Endothelial cell of umbilical vein (primary cell): ENCODE measurements around the gene DYRK1A. TPM values are rescaled to one million over a fixed set of nuclear protein-coding genes. Genes with fewer than 3 reads are reported as not detected.

ENCODE experiments used
- BruUV-seq: library from RNA; stranded (reverse); fragments of 400-500 nt; replicated peaks from 2 replicates; lab custom pipeline; 2021; lab: Mats Ljungman, UMichigan
- CTCF ChIA-PET: fragments of 300-600, 350-600 bp; sonication (Branson Sonifier 250); formaldehyde crosslinking; loops from one replicate; lab custom pipeline; 2021; ENCODE audit warnings: antibody characterized with exemption, inconsistent platforms; lab: Charles Lee
- POLR2A ChIA-PET: fragments of 300-600, 350-600 bp; sonication (Branson Sonifier 250); formaldehyde crosslinking; loops from one replicate; lab custom pipeline; 2021; ENCODE audit warnings: antibody characterized with exemption, inconsistent platforms; lab: Charles Lee
- DNase-seq: peaks from one replicate; pipeline ENCODE4 v3.0.0-alpha.2; 2011; ENCODE audit warnings: low read depth, low spot score
- FAIRE-seq: peaks from 2 replicates; lab custom pipeline; 2011; peaks lifted over from hg19 to GRCh38; lab: Jason Lieb, UNC
- H2AFZ ChIP-seq: 2 replicates; pipeline ENCODE4 v1.6.0; 2012; ENCODE audit warnings: low read depth, low read length, control low read depth, inconsistent platforms
- H3K27ac ChIP-seq: 2 replicates; pipeline ENCODE4 v1.5.1; 2011; ENCODE audit warnings: low read depth, mild to moderate bottlenecking, control low read depth, low read length, moderate library complexity; ENCODE audit not compliant: insufficient read depth
- H3K27me3 ChIP-seq, 2 experiments: 2 replicates each; pipeline versions ENCODE4 v1.6.0 to v1.6.1; 2011; ENCODE audit warnings: low read length in 2 of 2, mixed read lengths in 1 of 2; ENCODE audit not compliant: control insufficient read depth in 2 of 2, insufficient read depth in 2 of 2
- H3K36me3 ChIP-seq, 2 experiments: 2 replicates in 1 of 2; 3 replicates in 1 of 2; pipeline ENCODE4 v1.5.1; 2011; ENCODE audit warnings: low read length in 2 of 2, mild to moderate bottlenecking in 1 of 2, moderate library complexity in 1 of 2; ENCODE audit not compliant: control insufficient read depth in 2 of 2, insufficient read depth in 2 of 2; ENCODE audit errors: extremely low read depth in 1 of 2
- H3K4me1 ChIP-seq: 3 replicates; pipeline ENCODE4 v1.5.1; 2011; ENCODE audit warnings: mild to moderate bottlenecking, low read length; ENCODE audit not compliant: control insufficient read depth, insufficient read depth; ENCODE audit errors: extremely low read depth
- H3K4me2 ChIP-seq: 2 replicates; pipeline ENCODE4 v1.6.1; 2011; ENCODE audit warnings: low read length, control low read depth, mixed read lengths; ENCODE audit not compliant: insufficient read depth
- H3K4me3 ChIP-seq, 3 experiments: fragments of 200-600 bp in 1 of 3; sonication (generic), shearing (Covaris generic) in 1 of 3; replicated peaks in 1 of 3; 2 replicates each; pipeline ENCODE4 v1.5.1; 2011 to 2016; ENCODE audit warnings: control low read depth in 3 of 3, low read length in 3 of 3, mild to moderate bottlenecking in 2 of 3, inconsistent platforms in 1 of 3, low read depth in 1 of 3, moderate library complexity in 1 of 3; ENCODE audit not compliant: insufficient read depth in 1 of 3
- H3K79me2 ChIP-seq: 2 replicates; pipeline ENCODE4 v1.6.0; 2012; ENCODE audit warnings: low read length, inconsistent platforms; ENCODE audit not compliant: control insufficient read depth, insufficient read depth
- H3K9ac ChIP-seq: replicated peaks from 2 replicates; pipeline ENCODE3; 2011; ENCODE audit warnings: low read length, control low read depth; ENCODE audit not compliant: insufficient read depth; ENCODE audit errors: extremely low read depth
- H3K9me1 ChIP-seq: replicated peaks from 3 replicates; pipeline ENCODE4 v1.6.0; 2011; ENCODE audit warnings: mild to moderate bottlenecking, low read length; ENCODE audit not compliant: control insufficient read depth, insufficient read depth; ENCODE audit errors: extremely low read depth
- H3K9me3 ChIP-seq: replicated peaks from 2 replicates; pipeline ENCODE4 v1.5.1; 2012; ENCODE audit warnings: low read length, inconsistent platforms; ENCODE audit not compliant: control insufficient read depth, insufficient read depth
- H4K20me1 ChIP-seq: replicated peaks from 2 replicates; pipeline ENCODE3; 2011; ENCODE audit warnings: mild to moderate bottlenecking, low read length; ENCODE audit not compliant: control insufficient read depth, insufficient read depth; ENCODE audit errors: extremely low read depth
- EZH2 ChIP-seq: IDR thresholded peaks from 2 replicates; pipeline ENCODE4 v1.6.1; 2012; ENCODE audit warnings: borderline replicate concordance, low read depth, mild to moderate bottlenecking, moderate library complexity, low read length, inconsistent platforms; ENCODE audit not compliant: severe bottlenecking
- FOS ChIP-seq: IDR thresholded peaks from 2 replicates; pipeline ENCODE4 v1.6.1; 2011; ENCODE audit warnings: mild to moderate bottlenecking, low read length, moderate library complexity, borderline replicate concordance; ENCODE audit not compliant: insufficient read depth
- GATA2 ChIP-seq: IDR thresholded peaks from 2 replicates; pipeline ENCODE4 v1.7.0; 2011; ENCODE audit warnings: low read depth, mild to moderate bottlenecking, moderate library complexity, mixed read lengths, low read length; ENCODE audit not compliant: insufficient read length, insufficient read depth
- JUN ChIP-seq: IDR thresholded peaks from 2 replicates; pipeline ENCODE4 v1.6.1; 2011; ENCODE audit warnings: borderline replicate concordance, low read depth; ENCODE audit not compliant: insufficient read length, insufficient read depth
- MYC ChIP-seq: IDR thresholded peaks from one replicate; pipeline ENCODE4 v1.6.1; 2011; ENCODE audit warnings: mild to moderate bottlenecking, low read depth, low read length
- POLR2A ChIP-seq: IDR thresholded peaks from 2 replicates; pipeline ENCODE4 v1.6.1; 2012; ENCODE audit warnings: low read depth, mild to moderate bottlenecking, control low read depth, low read length
- POLR2AphosphoS5 ChIP-seq: IDR thresholded peaks from 2 replicates; pipeline ENCODE4 v1.6.1; 2012; ENCODE audit warnings: low read depth, mild to moderate bottlenecking, control low read depth, low read length, moderate library complexity; ENCODE audit not compliant: insufficient read depth
- dilution Hi-C: fragments of 300-500 bp; cut with MboI; formaldehyde crosslinking; loops from one replicate; pipeline ENCODE4 v1.15.0; 2019; ENCODE audit warnings: low sequenced_read_pairs; ENCODE audit not compliant: extremely low pct_ligation_motif_present
- intact Hi-C: fragments of 100-400 bp; cut with micrococcal nuclease; formaldehyde crosslinking; loops from one replicate; pipeline ENCODE4 v1.10.0; 2022
- polyA plus RNA-seq, 4 experiments: library from polyadenylated mRNA; depleted of rRNA in 3 of 4; stranded (reverse) in 3 of 4; unstranded in 1 of 4; fragments of >200 nt; gene quantifications; 2 replicates each; pipeline versions ENCODE4 v1.2.1 to v1.2.3, GENCODE V29; 2011 to 2012; ENCODE audit warnings: missing spikeins in 1 of 4
- total RNA-seq: library from RNA; stranded (reverse); gene quantifications from 2 replicates; pipeline ENCODE4 v1.2.3, GENCODE V29; 2021
- TF ChIP-seq, protein P1 (sequence below): IDR thresholded peaks from 2 replicates; pipeline ENCODE4 v1.6.1; 2011; ENCODE audit not compliant: insufficient read depth, insufficient read length
- TF ChIP-seq, protein P2 (sequence below), 2 donors: IDR thresholded peaks; 1 replicate in 1 of 2; 2 replicates in 1 of 2; pipeline ENCODE4 v1.5.1; 2011; ENCODE audit warnings: low read length in 2 of 2, mild to moderate bottlenecking in 2 of 2, moderate library complexity in 2 of 2, control low read depth in 1 of 2, inconsistent platforms in 1 of 2, low read depth in 1 of 2; ENCODE audit not compliant: insufficient read depth in 1 of 2; ENCODE audit errors: extremely low read depth in 1 of 2

Gene DYRK1A
- total and polyA plus RNA-seq, 2 donors (not counting 3 experiments of a cell fraction or from before 2014, with no cell fraction given) = 51.8 to 53.7 TPM

DNA sequence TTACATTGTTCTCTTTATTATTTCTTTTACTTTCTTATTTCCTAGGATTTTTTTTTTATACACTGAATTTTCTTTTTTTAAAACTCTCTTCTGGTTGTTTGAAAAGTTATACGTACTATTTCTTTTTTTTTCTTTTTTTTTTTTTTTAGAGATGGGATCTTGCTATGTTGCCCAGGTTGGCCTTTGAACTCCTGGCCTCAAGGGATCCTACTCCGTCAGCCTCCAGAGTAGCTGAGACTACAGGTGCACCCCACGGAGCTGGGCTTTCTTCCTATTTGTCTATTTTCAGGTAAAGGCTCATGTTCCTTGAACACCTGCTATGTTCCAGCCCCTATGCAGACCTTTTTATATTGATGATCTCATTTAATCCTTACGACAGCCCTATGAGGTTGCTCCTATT is 29.4 kb upstream of the DYRK1A start:
- no peak overlapping the region for H3K27ac ChIP-seq
- H2AFZ ChIP-seq = no peak overlapping the region
- no peaks in the 10 kb centered on the region for H3K36me3 ChIP-seq
- dilution Hi-C loops = no loop called here
- intact Hi-C loops = no loop called here
- no peak overlapping the region for H3K4me3 ChIP-seq
- POLR2A ChIA-PET = no interaction called here
- no peaks in the 10 kb centered on the region for H3K9me3 ChIP-seq
- H3K9me1 ChIP-seq = no peaks in the 10 kb centered on the region
- FAIRE-seq = no peak
- TF ChIP-seq POLR2A = no peak
- TF ChIP-seq, protein P1, sequence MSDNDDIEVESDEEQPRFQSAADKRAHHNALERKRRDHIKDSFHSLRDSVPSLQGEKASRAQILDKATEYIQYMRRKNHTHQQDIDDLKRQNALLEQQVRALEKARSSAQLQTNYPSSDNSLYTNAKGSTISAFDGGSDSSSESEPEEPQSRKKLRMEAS = no peak
- TF ChIP-seq GATA2 = no peak
- TF ChIP-seq MYC = no peak
- no peak for TF ChIP-seq POLR2AphosphoS5
- TF ChIP-seq, protein P2, sequence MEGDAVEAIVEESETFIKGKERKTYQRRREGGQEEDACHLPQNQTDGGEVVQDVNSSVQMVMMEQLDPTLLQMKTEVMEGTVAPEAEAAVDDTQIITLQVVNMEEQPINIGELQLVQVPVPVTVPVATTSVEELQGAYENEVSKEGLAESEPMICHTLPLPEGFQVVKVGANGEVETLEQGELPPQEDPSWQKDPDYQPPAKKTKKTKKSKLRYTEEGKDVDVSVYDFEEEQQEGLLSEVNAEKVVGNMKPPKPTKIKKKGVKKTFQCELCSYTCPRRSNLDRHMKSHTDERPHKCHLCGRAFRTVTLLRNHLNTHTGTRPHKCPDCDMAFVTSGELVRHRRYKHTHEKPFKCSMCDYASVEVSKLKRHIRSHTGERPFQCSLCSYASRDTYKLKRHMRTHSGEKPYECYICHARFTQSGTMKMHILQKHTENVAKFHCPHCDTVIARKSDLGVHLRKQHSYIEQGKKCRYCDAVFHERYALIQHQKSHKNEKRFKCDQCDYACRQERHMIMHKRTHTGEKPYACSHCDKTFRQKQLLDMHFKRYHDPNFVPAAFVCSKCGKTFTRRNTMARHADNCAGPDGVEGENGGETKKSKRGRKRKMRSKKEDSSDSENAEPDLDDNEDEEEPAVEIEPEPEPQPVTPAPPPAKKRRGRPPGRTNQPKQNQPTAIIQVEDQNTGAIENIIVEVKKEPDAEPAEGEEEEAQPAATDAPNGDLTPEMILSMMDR (IDR thresholded peaks at IDR 0.05; ENCODE audit: extremely low read depth in 1 of 2, insufficient read depth in 1 of 2, low read depth in 1 of 2, low read length in 2 of 2) = no peak
- no peak for TF ChIP-seq JUN
- TF ChIP-seq EZH2 = no peak
- TF ChIP-seq FOS = no peak
- H3K4me1 ChIP-seq = peaks cover 36% of the 10 kb centered on the region
- H4K20me1 ChIP-seq = no peaks in the 10 kb centered on the region
- CTCF ChIA-PET = no interaction called here
- DNase-seq = no peak
- H3K4me2 ChIP-seq = no peak overlapping the region
- H3K79me2 ChIP-seq = no peaks in the 10 kb centered on the region
- no peaks in the 10 kb centered on the region for H3K27me3 ChIP-seq
- no peak overlapping the region for H3K9ac ChIP-seq
- BruUV-seq = no TSS peak
